ENCODE measurements around the gene ABCA2. TPM values are rescaled to one million over a fixed set of nuclear protein-coding genes. Genes with fewer than 3 reads are reported as not detected.

ABCA2 gene
- total and polyA plus RNA-seq, 4 donors: 2.9 to 15.2 (median 12.3) TPM

DNA sequence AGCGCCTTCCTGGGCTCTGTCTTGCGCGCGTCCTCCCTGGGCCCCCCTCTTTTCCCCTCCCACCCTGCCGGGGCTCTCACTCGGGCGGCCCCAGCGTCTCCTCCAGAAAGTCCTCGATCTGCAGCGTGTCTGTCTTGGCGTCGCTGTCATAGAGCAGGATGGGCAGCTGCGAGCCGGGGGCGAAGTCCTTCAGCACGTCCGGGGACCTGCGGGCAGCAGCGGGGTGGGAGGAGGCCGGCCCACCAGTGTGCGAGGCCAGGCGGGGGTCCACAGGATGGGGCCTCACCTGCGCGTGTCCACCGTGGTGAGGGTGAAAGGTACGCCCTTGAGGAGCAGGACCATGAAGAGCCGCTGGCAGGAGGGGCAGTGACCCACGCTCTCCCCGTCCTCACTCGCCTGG, 32.7 kb downstream of the ABCA2 start:
- peaks cover 7 to 32% (median 15%) of the 10 kb centered on the region in 4 donors for H3K4me1 ChIP-seq (ENCODE audit: control insufficient read depth in 4 of 4, insufficient read depth in 4 of 4, low read length in 3 of 4)
- H3K27ac ChIP-seq (ENCODE audit: low read depth in 1 of 2, low read length in 2 of 2): no peak overlapping the region
- 28% methylated on average over 30 of the region's 30 CpGs for WGBS
- H3K27me3 ChIP-seq (ENCODE audit: control insufficient read depth in 4 of 4, insufficient read depth in 4 of 4, low read length in 3 of 4): no peaks in the 10 kb centered on the region
- no peak for TF ChIP-seq RAD21 (IDR thresholded peaks at IDR 0.05)
- H3K36me3 ChIP-seq (ENCODE audit: control insufficient read depth in 4 of 4, insufficient read depth in 3 of 4, low read depth in 1 of 4, low read length in 3 of 4): peaks cover 0 to 3% (median 0%) of the 10 kb centered on the region in 4 donors
- no peak overlapping the region for H3K9ac ChIP-seq (ENCODE audit: low read depth in 1 of 2, low read length in 2 of 2)
- no peaks in the 10 kb centered on the region for H3K9me3 ChIP-seq (ENCODE audit: control insufficient read depth in 4 of 4, low read length in 3 of 4)
- no peak overlapping the region for H3K4me3 ChIP-seq (ENCODE audit: low read depth in 1 of 3, low read length in 3 of 3)
- no peak for DNase-seq (ENCODE audit: low spot score)

DNA sequence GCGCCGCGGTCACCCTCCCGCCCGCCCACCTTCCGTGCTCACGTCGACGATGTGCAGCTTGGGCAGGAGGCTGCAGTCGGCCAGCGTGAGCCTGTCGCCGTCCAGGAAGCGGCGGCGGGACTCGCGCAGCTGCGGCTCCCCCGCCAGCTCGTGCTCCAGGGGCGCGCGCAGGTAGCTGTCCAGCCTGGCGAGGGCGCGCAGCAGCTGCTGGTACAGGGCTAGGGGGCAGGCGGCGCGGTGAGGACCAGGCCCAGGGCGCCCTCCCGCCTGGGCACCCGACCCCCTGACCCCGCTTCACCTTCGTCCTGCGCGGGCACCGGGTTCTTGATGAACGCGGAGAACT, 33.2 kb downstream of the ABCA2 start:
- 39% methylated on average over 40 of the region's 40 CpGs for WGBS
- Histone ChIP-seq H3K36me3 (ENCODE audit: control insufficient read depth in 4 of 4, insufficient read depth in 3 of 4, low read depth in 1 of 4, low read length in 3 of 4) (peaks cover 0 to 3% (median 0%) of the 10 kb centered on the region in 4 donors), H3K27me3 (ENCODE audit: control insufficient read depth in 4 of 4, insufficient read depth in 4 of 4, low read length in 3 of 4) (no peaks in the 10 kb centered on the region), H3K27ac (ENCODE audit: low read depth in 1 of 2, low read length in 2 of 2) (no peak overlapping the region), H3K4me1 (ENCODE audit: control insufficient read depth in 4 of 4, insufficient read depth in 4 of 4, low read length in 3 of 4) (peaks cover 7 to 32% (median 15%) of the 10 kb centered on the region in 4 donors), H3K4me3 (ENCODE audit: low read depth in 1 of 3, low read length in 3 of 3) (no peak overlapping the region), H3K9ac (ENCODE audit: low read depth in 1 of 2, low read length in 2 of 2) (no peak overlapping the region), H3K9me3 (ENCODE audit: control insufficient read depth in 4 of 4, low read length in 3 of 4) (no peaks in the 10 kb centered on the region)
- DNase-seq (ENCODE audit: low spot score): no peak
- no peak for TF ChIP-seq EGR1 (IDR thresholded peaks at IDR 0.05; ENCODE audit: low read depth in 2 of 2)

DNA sequence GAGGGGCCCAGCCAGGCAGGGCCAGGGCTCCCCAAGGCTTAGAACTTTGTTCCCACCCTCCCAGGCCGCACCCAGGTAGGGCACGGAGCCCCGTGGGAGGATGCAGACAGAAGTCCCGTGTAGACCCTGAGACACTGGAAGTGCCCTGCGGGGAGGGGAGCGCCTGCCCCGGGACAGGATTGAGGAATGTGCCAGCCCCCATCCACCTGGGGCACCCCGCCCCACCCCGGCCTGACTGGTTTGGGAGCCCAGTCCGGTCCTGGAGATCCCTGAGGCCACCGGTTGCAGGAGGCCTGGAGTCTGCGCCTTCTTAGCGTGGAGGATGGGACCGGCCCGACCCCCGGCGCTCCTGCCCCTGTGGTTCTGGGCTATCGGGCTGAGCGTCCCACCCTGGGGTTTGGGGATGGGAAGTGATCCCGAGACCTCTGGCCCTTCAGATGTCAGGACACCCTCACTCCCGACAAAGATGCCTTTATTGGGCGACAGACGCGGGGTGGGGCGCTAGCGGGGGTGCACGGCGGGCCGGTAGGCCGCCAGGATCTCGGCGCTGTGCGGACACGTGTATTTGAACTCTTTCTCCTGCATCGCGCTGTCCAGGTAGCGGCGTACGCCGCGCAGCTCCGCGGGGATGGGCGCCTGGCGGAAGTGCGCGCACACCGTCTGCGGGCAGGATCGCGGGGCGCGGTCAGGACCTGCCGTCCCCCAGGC, 33.7 kb downstream of the ABCA2 start:
- Histone ChIP-seq H3K4me1 (ENCODE audit: control insufficient read depth in 4 of 4, insufficient read depth in 4 of 4, low read length in 3 of 4) (peaks cover 7 to 32% (median 15%) of the 10 kb centered on the region in 4 donors), H3K27me3 (ENCODE audit: control insufficient read depth in 4 of 4, insufficient read depth in 4 of 4, low read length in 3 of 4) (no peaks in the 10 kb centered on the region), H3K36me3 (ENCODE audit: control insufficient read depth in 4 of 4, insufficient read depth in 3 of 4, low read depth in 1 of 4, low read length in 3 of 4) (peaks cover 0 to 3% (median 0%) of the 10 kb centered on the region in 4 donors), H3K9ac (ENCODE audit: low read depth in 1 of 2, low read length in 2 of 2) (no peak overlapping the region), H3K27ac (ENCODE audit: low read depth in 1 of 2, low read length in 2 of 2) (no peak overlapping the region), H3K4me3 (ENCODE audit: low read depth in 1 of 3, low read length in 3 of 3) (no peak overlapping the region), H3K9me3 (ENCODE audit: control insufficient read depth in 4 of 4, low read length in 3 of 4) (no peaks in the 10 kb centered on the region)
- WGBS: 69% methylated on average over 54 of the region's 54 CpGs
- DNase-seq (ENCODE audit: low spot score): no peak
- no peak for TF ChIP-seq RXRA (IDR thresholded peaks at IDR 0.05)

- H3K9ac ChIP-seq (ENCODE audit: low read depth in 1 of 2, low read length in 2 of 2): peak overlapping the region in 1 of 2 donors; percentile 92
- peak overlapping the region in 1 of 2 donors; percentile 67 for H3K27ac ChIP-seq (ENCODE audit: low read depth in 1 of 2, low read length in 2 of 2)
- peak overlapping the region; percentile 61 to 81 (median 79) for H3K4me3 ChIP-seq (ENCODE audit: low read depth in 1 of 3, low read length in 3 of 3)
- H3K9me3 ChIP-seq (ENCODE audit: control insufficient read depth in 4 of 4, low read length in 3 of 4): no peaks in the 10 kb centered on the region
- peaks cover 0 to 3% (median 0%) of the 10 kb centered on the region in 4 donors for H3K36me3 ChIP-seq (ENCODE audit: control insufficient read depth in 4 of 4, insufficient read depth in 3 of 4, low read depth in 1 of 4, low read length in 3 of 4)
- DNase-seq (ENCODE audit: low spot score): no peak
- no peaks in the 10 kb centered on the region for H3K27me3 ChIP-seq (ENCODE audit: control insufficient read depth in 4 of 4, insufficient read depth in 4 of 4, low read length in 3 of 4)
- H3K4me1 ChIP-seq (ENCODE audit: control insufficient read depth in 4 of 4, insufficient read depth in 4 of 4, low read length in 3 of 4): peaks cover 7 to 32% (median 15%) of the 10 kb centered on the region in 4 donors
- 54% methylated on average over 18 of the region's 18 CpGs for WGBS
- TF ChIP-seq RXRA (IDR thresholded peaks at IDR 0.05) (no peak), FOXA2 (IDR thresholded peaks at IDR 0.05) (no peak), MAX (IDR thresholded peaks at IDR 0.05) (no peak), JUND (IDR thresholded peaks at IDR 0.05) (no peak), HNF4A (conservative IDR thresholded peaks at IDR 0.05) (no peak), NR2F2 (IDR thresholded peaks at IDR 0.05) (no peak), EGR1 (IDR thresholded peaks at IDR 0.05; ENCODE audit: low read depth in 2 of 2) (no peak), TAF1 (conservative IDR thresholded peaks at IDR 0.05) (no peak), RAD21 (IDR thresholded peaks at IDR 0.05) (no peak), ATF3 (IDR thresholded peaks at IDR 0.05) (no peak), REST (IDR thresholded peaks at IDR 0.05) (no peak), FOXA1 (IDR thresholded peaks at IDR 0.05) (no peak), SP1 (IDR thresholded peaks at IDR 0.05) (no peak)
- TF ChIP-seq, protein P1, sequence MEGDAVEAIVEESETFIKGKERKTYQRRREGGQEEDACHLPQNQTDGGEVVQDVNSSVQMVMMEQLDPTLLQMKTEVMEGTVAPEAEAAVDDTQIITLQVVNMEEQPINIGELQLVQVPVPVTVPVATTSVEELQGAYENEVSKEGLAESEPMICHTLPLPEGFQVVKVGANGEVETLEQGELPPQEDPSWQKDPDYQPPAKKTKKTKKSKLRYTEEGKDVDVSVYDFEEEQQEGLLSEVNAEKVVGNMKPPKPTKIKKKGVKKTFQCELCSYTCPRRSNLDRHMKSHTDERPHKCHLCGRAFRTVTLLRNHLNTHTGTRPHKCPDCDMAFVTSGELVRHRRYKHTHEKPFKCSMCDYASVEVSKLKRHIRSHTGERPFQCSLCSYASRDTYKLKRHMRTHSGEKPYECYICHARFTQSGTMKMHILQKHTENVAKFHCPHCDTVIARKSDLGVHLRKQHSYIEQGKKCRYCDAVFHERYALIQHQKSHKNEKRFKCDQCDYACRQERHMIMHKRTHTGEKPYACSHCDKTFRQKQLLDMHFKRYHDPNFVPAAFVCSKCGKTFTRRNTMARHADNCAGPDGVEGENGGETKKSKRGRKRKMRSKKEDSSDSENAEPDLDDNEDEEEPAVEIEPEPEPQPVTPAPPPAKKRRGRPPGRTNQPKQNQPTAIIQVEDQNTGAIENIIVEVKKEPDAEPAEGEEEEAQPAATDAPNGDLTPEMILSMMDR (IDR thresholded peaks at IDR 0.05; ENCODE audit: low read depth, low read length, missing input control): no peak
- TF ChIP-seq, protein P2, sequence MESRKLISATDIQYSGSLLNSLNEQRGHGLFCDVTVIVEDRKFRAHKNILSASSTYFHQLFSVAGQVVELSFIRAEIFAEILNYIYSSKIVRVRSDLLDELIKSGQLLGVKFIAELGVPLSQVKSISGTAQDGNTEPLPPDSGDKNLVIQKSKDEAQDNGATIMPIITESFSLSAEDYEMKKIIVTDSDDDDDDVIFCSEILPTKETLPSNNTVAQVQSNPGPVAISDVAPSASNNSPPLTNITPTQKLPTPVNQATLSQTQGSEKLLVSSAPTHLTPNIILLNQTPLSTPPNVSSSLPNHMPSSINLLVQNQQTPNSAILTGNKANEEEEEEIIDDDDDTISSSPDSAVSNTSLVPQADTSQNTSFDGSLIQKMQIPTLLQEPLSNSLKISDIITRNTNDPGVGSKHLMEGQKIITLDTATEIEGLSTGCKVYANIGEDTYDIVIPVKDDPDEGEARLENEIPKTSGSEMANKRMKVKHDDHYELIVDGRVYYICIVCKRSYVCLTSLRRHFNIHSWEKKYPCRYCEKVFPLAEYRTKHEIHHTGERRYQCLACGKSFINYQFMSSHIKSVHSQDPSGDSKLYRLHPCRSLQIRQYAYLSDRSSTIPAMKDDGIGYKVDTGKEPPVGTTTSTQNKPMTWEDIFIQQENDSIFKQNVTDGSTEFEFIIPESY (IDR thresholded peaks at IDR 0.05): no peak
Measured at GRCh38 chr9:136992819-136993369, 35.1 kb downstream of the ABCA2 start.

Measured in liver (tissue), 9 donors.